ENCODE results near the gene DENND1A.

Gene DENND1A

GRCh38 chr9:123514766-123515165 lies 415.2 kb downstream of the DENND1A start:
- no peak for DNase-seq

- no peak for DNase-seq
Measured at GRCh38 chr9:123513554-123513953, 416.4 kb downstream of the DENND1A start.

- DNase-seq = no peak
Measured at GRCh38 chr9:123511326-123512277, 418.3 kb downstream of the DENND1A start.

- DNase-seq = no peak
Measured at GRCh38 chr9:123509646-123510045, 420.3 kb downstream of the DENND1A start.

- DNase-seq = no peak
Measured at GRCh38 chr9:123508048-123508447, 421.9 kb downstream of the DENND1A start.

GRCh38 chr9:123505496-123505895 lies 424.4 kb downstream of the DENND1A start:
- no peak for DNase-seq

GRCh38 chr9:123500336-123500735 lies 429.6 kb downstream of the DENND1A start:
- no peak for DNase-seq

GRCh38 chr9:123497830-123498229 lies 432.1 kb downstream of the DENND1A start:
- no peak for DNase-seq

- DNase-seq = no peak
Measured at GRCh38 chr9:123495731-123496130, 434.2 kb downstream of the DENND1A start.

GRCh38 chr9:123493627-123494026 lies 436.3 kb downstream of the DENND1A start:
- no peak for DNase-seq

- DNase-seq = no peak
Measured at GRCh38 chr9:123490688-123491087, 439.2 kb downstream of the DENND1A start.

GRCh38 chr9:123488722-123489321 lies 441.1 kb downstream of the DENND1A start:
- DNase-seq = no peak

- DNase-seq = no peak
Measured at GRCh38 chr9:123487944-123488548, 441.9 kb downstream of the DENND1A start.

GRCh38 chr9:123486431-123486830 lies 443.5 kb downstream of the DENND1A start:
- DNase-seq = no peak

GRCh38 chr9:123485216-123485615 lies 444.7 kb downstream of the DENND1A start:
- DNase-seq = no peak

- no peak for DNase-seq
Measured at GRCh38 chr9:123484130-123484529, 445.8 kb downstream of the DENND1A start.

- DNase-seq = no peak
Measured at GRCh38 chr9:123483191-123483803, 446.6 kb downstream of the DENND1A start.

GRCh38 chr9:123482295-123482968 lies 447.5 kb downstream of the DENND1A start:
- DNase-seq = no peak

GRCh38 chr9:123481209-123481865 lies 448.6 kb downstream of the DENND1A start:
- no peak for DNase-seq

- no peak for DNase-seq
Measured at GRCh38 chr9:123480791-123481190, 449.1 kb downstream of the DENND1A start.

- no peak for DNase-seq
Measured at GRCh38 chr9:123480096-123480495, 449.8 kb downstream of the DENND1A start.

GRCh38 chr9:123478967-123479602 lies 450.8 kb downstream of the DENND1A start:
- no peak for DNase-seq
